ENCODE results near the gene NXPH4.

DNA sequence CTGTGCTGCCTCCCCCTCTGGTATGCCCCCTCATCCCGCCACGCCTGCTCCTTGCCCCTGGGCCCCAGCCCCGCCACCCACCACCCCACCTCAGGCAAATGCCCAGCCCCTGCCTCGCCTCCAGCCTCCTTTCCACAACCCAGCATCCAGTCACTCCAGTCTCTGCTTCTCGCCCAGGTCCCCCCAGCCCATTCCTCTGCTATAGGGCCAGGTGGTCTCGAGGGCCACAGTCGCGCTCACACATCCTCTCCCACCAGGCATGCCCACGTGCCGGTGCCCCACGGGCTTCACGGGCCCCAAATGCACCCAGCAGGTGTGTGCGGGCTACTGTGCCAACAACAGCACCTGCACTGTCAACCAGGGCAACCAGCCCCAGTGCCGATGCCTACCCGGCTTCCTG is 6.1 kb upstream of the NXPH4 start:
- TF ChIP-seq POLR2A (IDR thresholded peaks at IDR 0.05) (no peak), CTCF (IDR thresholded peaks at IDR 0.05) (no peak)

Measured in esophagus squamous epithelium (tissue), 4 donors.